GM12878 (cell line): Measurements from ENCODE around the gene BLTP3B. TPM values are rescaled to one million over a fixed set of nuclear protein-coding genes. Genes with fewer than 3 reads are reported as not detected.

Experiments used
- ATAC-seq: fragments of 200-7000 bp; cut with Tn5 transposase; 3 replicates; pipeline ENCODE4 v1.9.1; 2020; ENCODE audit warnings: mild to moderate bottlenecking, moderate library complexity
- BruUV-seq: library from RNA; stranded (reverse); fragments of 400-500 nt; replicated peaks from 2 replicates; lab custom pipeline; 2021; lab: Mats Ljungman, UMichigan
- CTCF ChIA-PET: fragments of 300-600 bp; sonication (Branson Sonifier 250); formaldehyde crosslinking; extraction: SDS; loops from one replicate; lab custom pipeline; 2021; ENCODE audit warnings: inconsistent platforms; lab: Yijun Ruan, JAX
- POLR2A ChIA-PET: fragments of 350-600 bp; formaldehyde crosslinking; extraction: SDS; loops from one replicate; lab custom pipeline; 2021; ENCODE audit warnings: inconsistent platforms; lab: Charles Lee
- RAD21 ChIA-PET: fragments of 300-600 bp; sonication (Branson Sonifier 250); formaldehyde crosslinking; loops from one replicate; lab custom pipeline; 2023; ENCODE audit warnings: antibody characterized with exemption; ENCODE audit not compliant: unreplicated experiment; lab: Charles Lee
- SMC1A ChIA-PET: fragments of 300-600 bp; sonication (Branson Sonifier 250); formaldehyde crosslinking; loops from one replicate; lab custom pipeline; 2023; ENCODE audit not compliant: unreplicated experiment, uncharacterized antibody; lab: Charles Lee
- DNase-seq: peaks from one replicate; pipeline ENCODE4 v3.0.0-alpha.2; 2011; ENCODE audit warnings: low read depth, low spot score
- FAIRE-seq: peaks from 3 replicates; lab custom pipeline; 2011; peaks lifted over from hg19 to GRCh38; lab: Jason Lieb, UNC
- H2AFZ ChIP-seq: 2 replicates; pipeline ENCODE4 v1.6.0; 2011; ENCODE audit warnings: low read depth, low read length, control low read depth; ENCODE audit not compliant: control insufficient read depth
- H3K27ac ChIP-seq: 2 replicates; pipeline ENCODE4 v1.5.1; 2011; ENCODE audit warnings: control low read depth; ENCODE audit not compliant: control insufficient read depth, insufficient read depth
- H3K27me3 ChIP-seq, 2 experiments: replicated peaks in 1 of 2; 2 replicates each; pipeline versions ENCODE4 v1.6.0 to v1.6.1; 2011; ENCODE audit warnings: low read length in 1 of 2; ENCODE audit not compliant: control insufficient read depth in 2 of 2, insufficient read depth in 2 of 2
- H3K36me3 ChIP-seq, 2 experiments: 2 replicates each; pipeline ENCODE4 v1.5.1; 2011; ENCODE audit warnings: low read length in 1 of 2; ENCODE audit not compliant: control insufficient read depth in 2 of 2, insufficient read depth in 2 of 2
- H3K4me1 ChIP-seq: 2 replicates; pipeline ENCODE4 v1.6.1; 2011; ENCODE audit warnings: mild to moderate bottlenecking, low read length, moderate library complexity, mixed read lengths; ENCODE audit not compliant: control insufficient read depth, insufficient read depth
- H3K4me2 ChIP-seq: 2 replicates; pipeline ENCODE4 v1.6.0; 2011; ENCODE audit warnings: control low read depth; ENCODE audit not compliant: control insufficient read depth, insufficient read depth
- H3K4me3 ChIP-seq: fragments of 200-600 bp; sonication (generic); 2 replicates; pipeline ENCODE4 v1.5.1; 2016
- H3K79me2 ChIP-seq: 2 replicates; pipeline ENCODE4 v1.6.0; 2011; ENCODE audit warnings: low read length; ENCODE audit not compliant: control insufficient read depth, insufficient read depth
- H3K9ac ChIP-seq: 2 replicates; pipeline ENCODE4 v1.8.0; 2011; ENCODE audit warnings: low read length, control low read depth, mixed read lengths; ENCODE audit not compliant: control insufficient read depth, insufficient read depth
- H3K9me3 ChIP-seq: replicated peaks from 3 replicates; pipeline ENCODE4 v1.5.1; 2011; ENCODE audit warnings: mild to moderate bottlenecking, low read length; ENCODE audit not compliant: control insufficient read depth, insufficient read depth
- H4K20me1 ChIP-seq: 2 replicates; pipeline ENCODE4 v1.6.0; 2011; ENCODE audit not compliant: control insufficient read depth, insufficient read depth
- CTCF ChIP-seq, 3 experiments: IDR thresholded peaks in 2 of 3; conservative IDR thresholded peaks in 1 of 3; 2 replicates each; pipeline ENCODE4 v1.5.1; 2011; ENCODE audit warnings: low read depth in 3 of 3, low read length in 3 of 3, mild to moderate bottlenecking in 3 of 3, control low read depth in 2 of 3, moderate library complexity in 2 of 3, inconsistent platforms in 1 of 3, mixed read lengths in 1 of 3; ENCODE audit not compliant: control insufficient read depth in 2 of 3, insufficient read depth in 1 of 3; ENCODE audit errors: extremely low read depth in 1 of 3
- NBN ChIP-seq: fragments of 450-650 bp; IDR thresholded peaks from 2 replicates; pipeline ENCODE4 v1.6.1; 2016
- RAD21 ChIP-seq: IDR thresholded peaks from 2 replicates; pipeline ENCODE4 v1.6.1; 2011; ENCODE audit warnings: mild to moderate bottlenecking, low read depth, low read length, moderate library complexity; ENCODE audit not compliant: insufficient read depth
- WGBS: methylation state at CpG from one replicate; pipeline ENCODE4 v1.1.6; 2016; ENCODE audit warnings: low lambda C conversion rate; ENCODE audit not compliant: insufficient replicate concordance, insufficient coverage; ENCODE audit errors: missing lambda C conversion rate; 5-methylcytosine and 5-hydroxymethylcytosine counted together
- in situ Hi-C: fragments of 300-500 bp; cut with MboI; formaldehyde crosslinking; loops from 9 replicates; pipeline ENCODE4 v1.14.3; 2018; ENCODE audit warnings: mixed read lengths
- intact Hi-C: fragments of 100-400 bp; cut with micrococcal nuclease; formaldehyde crosslinking; loops from one replicate; pipeline ENCODE4 v1.14.2; 2022; ENCODE audit not compliant: unreplicated experiment
- polyA plus RNA-seq, 11 experiments: library from polyadenylated mRNA; depleted of rRNA in 4 of 11; unstranded in 6 of 11; stranded (reverse) in 5 of 11; fragments of >200 nt; fragmentation: Nextera tagmentation in 4 of 11; fragmentation: Illumina TruSeq in 1 of 11; extraction: Ambion mirVana in 4 of 11; extraction: Trizol in 1 of 11; gene quantifications; 1 replicate in 1 of 11; 2 replicates in 10 of 11; pipeline versions ENCODE4 v1.2.1 to v1.2.3, GENCODE V29; 2011 to 2016; ENCODE audit warnings: inconsistent platforms in 2 of 11, missing spikeins in 2 of 11, low read depth in 1 of 11
- total RNA-seq, 4 experiments: library from RNA; depleted of rRNA in 3 of 4; stranded (reverse); fragments of >200 nt in 3 of 4; fragmentation: Illumina TruSeq in 1 of 4; extraction: Trizol in 1 of 4; gene quantifications; 2 replicates each; pipeline versions ENCODE4 v1.2.1 to v1.2.3, GENCODE V29; 2013 to 2021

Gene BLTP3B
- total and polyA plus RNA-seq, 10 of the 15 experiments (the other 5 are each of a cell fraction or from before 2014, with no cell fraction given): 3.6 to 23.6 (median 17.0) TPM

DNA sequence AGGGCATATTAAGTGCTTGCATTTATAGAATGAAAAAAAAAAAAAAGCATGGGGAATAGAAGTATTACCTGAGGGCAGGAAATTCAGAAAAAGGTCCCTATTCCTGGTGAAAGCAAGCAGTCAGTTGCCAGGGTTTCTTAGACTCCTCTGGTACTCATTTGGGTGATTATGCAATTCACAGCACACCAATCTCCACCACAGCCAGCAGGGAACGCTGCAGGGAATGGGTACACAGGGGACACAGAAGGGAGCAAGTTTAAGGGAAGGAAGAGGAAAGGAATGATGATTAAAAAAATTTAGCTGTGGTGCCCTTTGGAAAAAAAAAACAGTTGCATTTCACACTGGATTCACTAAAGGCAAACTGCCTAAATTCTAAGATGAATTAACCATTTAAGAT lies 14.2 kb downstream of the BLTP3B start:
- no peak overlapping the region for H3K4me2 ChIP-seq
- SMC1A ChIA-PET: interaction anchor here (1.0 to 2.0 kb wide), 2 partner anchors 9 to 10 kb away, joined by 3 to 4 read pairs; no protein-coding TSS in a partner anchor
- in situ Hi-C loops: no loop called here
- H3K4me1 ChIP-seq: no peaks in the 10 kb centered on the region
- peak; percentile 61 for ATAC-seq
- POLR2A ChIA-PET: interaction anchor here (0.6 kb wide), 2 partner anchors 10 to 11 kb away, joined by 3 read pairs; no protein-coding TSS in a partner anchor
- H2AFZ ChIP-seq: no peak overlapping the region
- no peak overlapping the region for H3K27ac ChIP-seq
- 47% methylated on average over 1 of the region's 1 CpG for WGBS
- no peaks in the 10 kb centered on the region for H4K20me1 ChIP-seq
- no peak for TF ChIP-seq NBN
- TF ChIP-seq RAD21: 0 out of 2 replicates have a peak, but pooled peaks have one; percentile 20
- peak in 2 of 3 experiments; percentile 7 to 21; a peak in 3 of 6 replicates for TF ChIP-seq CTCF (IDR thresholded peaks at IDR 0.05 in 2 of 3, conservative IDR thresholded peaks at IDR 0.05 in 1 of 3; ENCODE audit: control insufficient read depth in 2 of 3, extremely low read depth in 1 of 3, insufficient read depth in 1 of 3, low read depth in 3 of 3, low read length in 3 of 3)
- TF ChIP-seq, all 136 proteins: peak for 2
- intact Hi-C loops: no loop called here
- no peaks in the 10 kb centered on the region for H3K36me3 ChIP-seq
- ChIA-PET CTCF (interaction anchor here (0.8 to 3.3 kb wide), 3 partner anchors 8 to 15 kb away, joined by 3 to 24 read pairs (median 3); no protein-coding TSS in a partner anchor), RAD21 (no interaction called here)
- H3K9me3 ChIP-seq: peaks cover 3% of the 10 kb centered on the region; the same call in 2 of the 3 replicates
- no peak overlapping the region for H3K9ac ChIP-seq
- FAIRE-seq (no peak), DNase-seq (no peak)
- H3K27me3 ChIP-seq: no peaks in the 10 kb centered on the region
- no peak overlapping the region for H3K4me3 ChIP-seq
- BruUV-seq: no TSS peak
- peaks cover 5% of the 10 kb centered on the region for H3K79me2 ChIP-seq
